GM21786 (cell line): ENCODE results near the gene SGPP2.
A peak's percentile ranks its signal among the peaks of the same experiment; 100 is the strongest.
"Not testable (repeated sequence)": the region's sequence is repeated elsewhere in the genome, so short reads cannot be mapped to it uniquely, and the experiment has no call there.

Experiments used
- ATAC-seq: cut with Tn5 transposase; IDR thresholded peaks from one replicate; pipeline ENCODE4 v1.9.1; 2021; ENCODE audit not compliant: unreplicated experiment

The SGPP2 gene

GRCh38 chr2:222572264-222572721, 147.9 kb downstream of the SGPP2 start:
- no peak for ATAC-seq

- no peak for ATAC-seq
Measured at GRCh38 chr2:222572751-222573174, 148.4 kb downstream of the SGPP2 start.

GRCh38 chr2:222575618-222576017, 151.3 kb downstream of the SGPP2 start:
- no peak for ATAC-seq

- ATAC-seq = no peak
Measured at GRCh38 chr2:222576171-222577081, 152.1 kb downstream of the SGPP2 start.

- no peak for ATAC-seq
Measured at GRCh38 chr2:222577341-222577740, 153.0 kb downstream of the SGPP2 start.

GRCh38 chr2:222582928-222583327, 158.6 kb downstream of the SGPP2 start:
- peak; percentile 64 for ATAC-seq

- not testable (repeated sequence) for ATAC-seq
Measured at GRCh38 chr2:222584589-222584988, 160.2 kb downstream of the SGPP2 start.

- ATAC-seq = no peak
Measured at GRCh38 chr2:222591661-222592060, 167.3 kb downstream of the SGPP2 start.

- no peak for ATAC-seq
Measured at GRCh38 chr2:222592176-222592575, 167.8 kb downstream of the SGPP2 start.

GRCh38 chr2:222594679-222595078, 170.3 kb downstream of the SGPP2 start:
- ATAC-seq = no peak

- ATAC-seq = no peak
Measured at GRCh38 chr2:222595581-222595980, 171.2 kb downstream of the SGPP2 start.

- ATAC-seq = no peak
Measured at GRCh38 chr2:222598611-222599010, 174.3 kb downstream of the SGPP2 start.

GRCh38 chr2:222603501-222603900, 179.2 kb downstream of the SGPP2 start:
- ATAC-seq = no peak

GRCh38 chr2:222604749-222605515, 180.6 kb downstream of the SGPP2 start:
- no peak for ATAC-seq

- no peak for ATAC-seq
Measured at GRCh38 chr2:222606306-222606705, 182.0 kb downstream of the SGPP2 start.

GRCh38 chr2:222608081-222608480, 183.7 kb downstream of the SGPP2 start:
- ATAC-seq = no peak

- no peak for ATAC-seq
Measured at GRCh38 chr2:222609381-222609780, 185.0 kb downstream of the SGPP2 start.
